Activated naive CD8-positive, alpha-beta T cell treated with anti-CD3 and anti-CD28 coated beads, Interleukin-2, amount 50 U/mL, for 24 hours (primary cell): ENCODE data around the gene CIAO1.

Experiments
- ATAC-seq: fragments of 150-1000 bp; cut with Tn5 transposase; one replicate; pipeline ENCODE4 v1.10.0; 2021
- DNase-seq: peaks from one replicate; pipeline ENCODE4 v3.0.0; 2021
- H3K27ac Mint-ChIP-seq: one replicate; pipeline ENCODE4 v1.8.0; 2021; ENCODE audit warnings: mild to moderate bottlenecking, mixed read lengths
- H3K27me3 Mint-ChIP-seq: one replicate; pipeline ENCODE4 v1.8.0; 2021; ENCODE audit warnings: mixed read lengths
- H3K36me3 Mint-ChIP-seq: one replicate; pipeline ENCODE4 v1.8.0; 2021; ENCODE audit warnings: low read depth, mixed read lengths
- H3K4me1 Mint-ChIP-seq: one replicate; pipeline ENCODE4 v1.8.0; 2021; ENCODE audit warnings: mixed read lengths
- H3K4me3 Mint-ChIP-seq: one replicate; pipeline ENCODE4 v1.8.0; 2021; ENCODE audit warnings: mild to moderate bottlenecking, moderate library complexity, mixed read lengths
- H3K9me3 Mint-ChIP-seq: one replicate; pipeline ENCODE4 v1.8.0; 2021; ENCODE audit warnings: mixed read lengths

Gene CIAO1

DNA sequence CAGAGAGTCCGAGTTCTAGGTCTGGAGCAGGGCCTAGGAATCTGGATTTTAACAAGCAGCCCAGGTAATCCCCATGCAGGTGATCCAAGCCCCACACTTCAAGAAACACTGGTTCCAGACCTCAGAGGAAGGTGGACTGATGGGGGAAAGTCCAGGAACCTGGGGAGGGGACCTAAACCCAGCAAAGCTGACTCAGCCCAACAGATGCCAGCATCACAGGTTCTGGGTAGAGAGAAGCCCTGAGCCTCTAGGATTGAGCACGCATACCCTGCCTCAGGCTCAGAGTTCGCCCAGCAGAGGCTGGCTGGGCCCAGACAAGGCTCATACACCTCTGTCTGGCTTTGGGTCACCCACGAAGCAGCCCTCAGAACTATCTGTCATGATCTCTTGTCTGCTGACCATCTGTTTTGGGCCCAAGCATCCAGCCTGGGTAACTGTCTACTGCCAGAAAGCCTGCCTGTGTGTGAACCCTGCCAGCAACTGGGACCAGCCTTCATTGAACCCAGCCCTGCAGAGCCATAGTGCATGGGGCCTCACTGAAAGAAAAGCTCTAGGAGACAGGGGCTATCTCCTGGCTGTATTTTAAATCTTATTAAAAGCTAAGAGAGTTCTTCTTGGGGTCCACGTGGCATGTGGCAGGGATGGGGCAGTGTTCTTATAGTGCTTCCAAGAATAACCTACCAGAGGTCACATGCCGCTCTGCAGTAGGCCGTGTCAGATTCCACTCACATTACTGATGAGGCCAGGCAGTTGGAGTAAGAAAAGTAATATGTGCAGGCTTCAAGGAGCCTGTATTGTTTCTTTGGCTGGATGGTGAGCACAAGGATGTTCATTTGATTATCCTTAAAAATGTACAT, 7.6 kb upstream of the CIAO1 start:
- H3K4me3 Mint-ChIP-seq, result no peak overlapping the region
- no peak overlapping the region for H3K27ac Mint-ChIP-seq
- H3K9me3 Mint-ChIP-seq, result no peaks in the 10 kb centered on the region
- H3K27me3 Mint-ChIP-seq, result no peaks in the 10 kb centered on the region
- DNase-seq (no peak), ATAC-seq (no peak)
- H3K36me3 Mint-ChIP-seq, result peaks cover 18% of the 10 kb centered on the region
- peaks cover 60% of the 10 kb centered on the region for H3K4me1 Mint-ChIP-seq

- Mint-ChIP-seq H3K4me3 (no peak overlapping the region), H3K27me3 (no peaks in the 10 kb centered on the region), H3K36me3 (peaks cover 19% of the 10 kb centered on the region), H3K4me1 (peaks cover 71% of the 10 kb centered on the region), H3K27ac (peak overlapping the region; percentile 46), H3K9me3 (no peaks in the 10 kb centered on the region)
- ATAC-seq (no peak), DNase-seq (no peak)
Measured at GRCh38 chr2:96259497-96259921, 6.5 kb upstream of the CIAO1 start.

GRCh38 chr2:96260387-96261260, 5.4 kb upstream of the CIAO1 start:
- Mint-ChIP-seq H3K36me3 (peaks cover 13% of the 10 kb centered on the region), H3K9me3 (no peaks in the 10 kb centered on the region), H3K27me3 (no peaks in the 10 kb centered on the region), H3K4me1 (peaks cover 67% of the 10 kb centered on the region), H3K4me3 (no peak overlapping the region), H3K27ac (peak overlapping the region; percentile 33)
- DNase-seq (peak; percentile 40), ATAC-seq (peak; percentile 72)

GRCh38 chr2:96261328-96262003, 4.6 kb upstream of the CIAO1 start:
- Mint-ChIP-seq H3K27ac (peak overlapping the region; percentile 33), H3K4me3 (no peak overlapping the region), H3K27me3 (no peaks in the 10 kb centered on the region), H3K4me1 (peaks cover 63% of the 10 kb centered on the region), H3K36me3 (peaks cover 8% of the 10 kb centered on the region), H3K9me3 (no peaks in the 10 kb centered on the region)
- DNase-seq, result no peak
- no peak for ATAC-seq

DNA sequence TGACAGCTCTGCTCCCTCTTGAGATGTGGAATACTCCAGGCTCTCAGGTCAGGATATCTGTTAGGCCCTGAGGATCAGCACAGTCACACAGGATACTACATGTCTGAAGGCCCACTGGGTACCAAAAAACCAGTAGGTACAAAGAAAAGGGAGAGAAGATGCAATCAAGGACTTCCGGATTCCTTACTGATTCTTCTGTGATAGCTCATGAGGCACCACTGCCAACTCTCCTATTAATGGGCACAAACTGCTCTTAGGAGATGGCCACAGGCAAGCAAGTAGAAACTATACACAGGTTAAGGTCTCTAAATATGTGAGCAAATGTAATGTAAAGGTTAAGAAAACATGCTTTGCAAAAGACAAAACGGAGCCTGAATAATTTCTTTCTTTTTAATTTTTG, 3.7 kb upstream of the CIAO1 start:
- Mint-ChIP-seq H3K9me3 (no peaks in the 10 kb centered on the region), H3K4me3 (no peak overlapping the region), H3K36me3 (peaks cover 10% of the 10 kb centered on the region), H3K27ac (no peak overlapping the region), H3K27me3 (no peaks in the 10 kb centered on the region), H3K4me1 (peaks cover 63% of the 10 kb centered on the region)
- ATAC-seq (no peak), DNase-seq (no peak)

DNA sequence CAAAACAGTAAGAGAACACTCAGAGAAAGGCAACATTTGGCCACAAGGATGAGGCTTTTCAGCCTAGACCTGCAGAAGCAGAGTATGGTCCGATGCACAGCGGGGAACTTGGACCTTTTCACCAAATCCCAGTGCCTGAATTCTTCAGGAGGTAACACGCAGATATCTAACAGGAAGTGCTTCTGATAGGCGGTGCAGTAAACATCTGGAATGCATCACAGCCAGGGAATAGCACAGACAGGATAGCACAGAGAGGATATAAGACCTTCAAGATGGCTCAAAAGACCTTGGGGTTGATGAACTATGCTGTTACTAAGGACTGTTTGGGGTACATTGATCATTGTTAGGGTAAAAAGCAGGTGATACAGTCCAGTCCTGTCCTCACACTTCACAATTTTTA, 1.9 kb upstream of the CIAO1 start:
- no peak for DNase-seq
- Mint-ChIP-seq H3K27ac (peak overlapping the region; percentile 63), H3K27me3 (no peaks in the 10 kb centered on the region), H3K9me3 (no peaks in the 10 kb centered on the region), H3K4me3 (peak overlapping the region; percentile 99), H3K36me3 (peaks cover 25% of the 10 kb centered on the region), H3K4me1 (peaks cover 65% of the 10 kb centered on the region)
- ATAC-seq, result no peak

DNA sequence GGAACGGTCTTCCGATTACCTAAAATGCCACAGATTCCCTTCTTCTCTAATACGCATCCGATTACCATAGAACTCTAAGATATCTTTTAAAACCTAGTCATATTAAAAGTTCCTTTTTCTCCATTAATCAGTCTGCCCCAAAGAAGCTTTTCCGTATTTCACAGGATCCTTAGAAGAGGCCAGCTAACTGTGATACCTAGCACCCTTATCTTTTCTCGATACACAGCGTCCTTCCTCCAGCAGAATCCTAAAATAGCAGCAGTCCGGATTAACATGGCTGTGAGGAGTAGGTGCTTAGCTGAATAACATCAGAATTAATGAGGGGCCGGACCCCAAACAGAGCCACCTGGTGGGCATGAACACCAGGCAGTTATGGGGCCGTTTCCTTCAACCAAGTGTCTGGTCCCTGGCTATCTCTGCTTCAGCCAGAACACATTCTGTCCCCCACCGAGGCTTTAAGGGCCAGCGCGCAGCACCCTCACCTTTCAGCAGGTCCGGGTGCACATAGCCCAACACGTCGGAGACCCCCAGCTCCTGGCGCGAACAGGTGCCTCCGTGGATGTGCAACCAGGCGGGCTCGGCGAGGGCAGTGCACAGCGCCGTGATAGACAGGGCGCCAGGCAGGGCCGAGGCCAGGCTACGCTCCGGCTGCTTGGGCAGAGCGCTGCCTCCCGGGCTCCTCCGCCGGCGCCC, 1.2 kb upstream of the CIAO1 start:
- peak overlapping the region; percentile 63 for H3K27ac Mint-ChIP-seq
- peak; percentile 38 for DNase-seq
- peaks cover 57% of the 10 kb centered on the region for H3K4me1 Mint-ChIP-seq
- no peak for ATAC-seq
- H3K4me3 Mint-ChIP-seq, result peak overlapping the region; percentile 99
- peaks cover 29% of the 10 kb centered on the region for H3K36me3 Mint-ChIP-seq
- H3K9me3 Mint-ChIP-seq, result no peaks in the 10 kb centered on the region
- H3K27me3 Mint-ChIP-seq, result no peaks in the 10 kb centered on the region

DNA sequence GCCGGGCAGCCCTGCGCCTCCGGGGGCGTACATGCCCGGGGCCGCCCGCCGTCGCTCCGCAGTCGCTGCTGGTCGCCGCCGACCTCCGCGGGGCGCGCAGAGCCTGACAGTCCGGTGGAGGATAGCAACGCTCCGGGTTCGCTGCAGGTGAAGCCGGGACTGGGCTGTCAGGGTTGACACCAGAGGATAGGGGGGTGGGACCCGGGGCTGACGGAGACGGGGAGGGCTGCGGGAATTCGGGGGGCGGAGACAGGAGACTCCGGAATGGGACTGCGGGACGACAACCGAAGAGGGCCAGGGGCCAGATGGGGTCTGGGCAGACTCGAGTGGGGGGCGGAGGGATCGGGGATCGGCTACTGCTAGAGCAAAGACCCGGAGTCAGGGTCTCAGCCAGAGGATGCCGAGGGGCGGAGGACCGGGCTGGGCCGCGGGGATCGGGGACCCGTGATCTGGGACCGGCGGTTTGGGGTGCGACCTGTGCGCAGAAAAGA, 631 bp upstream of the CIAO1 start:
- Mint-ChIP-seq H3K4me3 (peak overlapping the region; percentile 99), H3K4me1 (peaks cover 52% of the 10 kb centered on the region), H3K36me3 (peaks cover 31% of the 10 kb centered on the region), H3K27ac (peak overlapping the region; percentile 42), H3K27me3 (no peaks in the 10 kb centered on the region), H3K9me3 (no peaks in the 10 kb centered on the region)
- ATAC-seq, result peak; percentile 4
- DNase-seq, result peak; percentile 50

DNA sequence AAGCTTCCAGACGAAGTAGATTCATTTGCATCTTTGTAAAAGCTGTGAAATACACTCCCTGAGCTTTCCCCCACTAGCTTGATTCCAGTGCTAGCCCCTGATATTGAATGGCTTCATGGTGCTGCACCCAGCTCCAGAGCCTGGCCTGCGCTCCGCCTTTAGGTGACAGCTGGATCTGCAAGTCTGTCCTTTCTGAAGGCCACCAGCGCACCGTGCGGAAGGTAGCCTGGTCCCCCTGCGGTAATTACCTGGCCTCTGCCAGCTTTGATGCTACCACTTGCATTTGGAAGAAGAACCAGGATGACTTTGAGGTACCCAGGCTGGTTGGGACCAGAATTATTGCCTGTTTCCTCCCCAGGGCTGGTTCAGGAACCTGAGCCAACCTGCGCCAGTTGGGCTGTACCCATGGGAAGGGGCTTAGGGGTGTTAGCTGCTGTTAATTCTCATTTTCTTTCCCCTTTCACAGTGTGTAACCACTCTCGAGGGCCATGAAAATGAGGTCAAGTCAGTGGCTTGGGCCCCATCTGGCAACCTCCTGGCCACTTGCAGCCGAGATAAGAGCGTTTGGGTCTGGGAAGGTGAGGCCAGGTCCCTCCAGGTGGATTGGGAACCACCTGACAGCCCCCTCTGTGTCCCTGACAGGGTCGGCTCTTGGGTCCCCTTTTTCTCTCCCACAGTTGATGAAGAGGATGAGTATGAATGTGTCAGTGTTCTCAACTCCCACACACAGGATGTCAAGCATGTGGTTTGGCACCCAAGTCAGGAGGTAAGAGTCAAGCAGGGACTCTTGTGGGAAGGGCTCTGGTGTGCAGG, 1.3 kb downstream of the CIAO1 start:
- H3K36me3 Mint-ChIP-seq, result peaks cover 36% of the 10 kb centered on the region
- peak; percentile 47 for ATAC-seq
- peak overlapping the region; percentile 99 for H3K4me3 Mint-ChIP-seq
- H3K9me3 Mint-ChIP-seq, result no peaks in the 10 kb centered on the region
- peak overlapping the region; percentile 96 for H3K27ac Mint-ChIP-seq
- no peaks in the 10 kb centered on the region for H3K27me3 Mint-ChIP-seq
- peak; percentile 61 for DNase-seq
- peaks cover 43% of the 10 kb centered on the region for H3K4me1 Mint-ChIP-seq

- Mint-ChIP-seq H3K27ac (no peak overlapping the region), H3K9me3 (no peaks in the 10 kb centered on the region), H3K4me3 (no peak overlapping the region), H3K27me3 (no peaks in the 10 kb centered on the region), H3K4me1 (peaks cover 22% of the 10 kb centered on the region), H3K36me3 (peaks cover 56% of the 10 kb centered on the region)
- DNase-seq (no peak), ATAC-seq (no peak)
Measured at GRCh38 chr2:96271995-96272394, 6.0 kb downstream of the CIAO1 start.

GRCh38 chr2:96273763-96274162, 7.7 kb downstream of the CIAO1 start:
- Mint-ChIP-seq H3K4me3 (no peak overlapping the region), H3K9me3 (no peaks in the 10 kb centered on the region), H3K4me1 (peaks cover 7% of the 10 kb centered on the region), H3K36me3 (peaks cover 56% of the 10 kb centered on the region), H3K27ac (no peak overlapping the region), H3K27me3 (no peaks in the 10 kb centered on the region)
- DNase-seq (no peak), ATAC-seq (no peak)

GRCh38 chr2:96274355-96275056, 8.5 kb downstream of the CIAO1 start:
- ATAC-seq, result no peak
- Mint-ChIP-seq H3K4me1 (peaks cover 4% of the 10 kb centered on the region), H3K27ac (peak overlapping the region; percentile 69), H3K9me3 (no peaks in the 10 kb centered on the region), H3K4me3 (no peak overlapping the region), H3K36me3 (peaks cover 58% of the 10 kb centered on the region), H3K27me3 (no peaks in the 10 kb centered on the region)
- DNase-seq, result no peak
